ENCODE results near the gene PELI1.

DNA sequence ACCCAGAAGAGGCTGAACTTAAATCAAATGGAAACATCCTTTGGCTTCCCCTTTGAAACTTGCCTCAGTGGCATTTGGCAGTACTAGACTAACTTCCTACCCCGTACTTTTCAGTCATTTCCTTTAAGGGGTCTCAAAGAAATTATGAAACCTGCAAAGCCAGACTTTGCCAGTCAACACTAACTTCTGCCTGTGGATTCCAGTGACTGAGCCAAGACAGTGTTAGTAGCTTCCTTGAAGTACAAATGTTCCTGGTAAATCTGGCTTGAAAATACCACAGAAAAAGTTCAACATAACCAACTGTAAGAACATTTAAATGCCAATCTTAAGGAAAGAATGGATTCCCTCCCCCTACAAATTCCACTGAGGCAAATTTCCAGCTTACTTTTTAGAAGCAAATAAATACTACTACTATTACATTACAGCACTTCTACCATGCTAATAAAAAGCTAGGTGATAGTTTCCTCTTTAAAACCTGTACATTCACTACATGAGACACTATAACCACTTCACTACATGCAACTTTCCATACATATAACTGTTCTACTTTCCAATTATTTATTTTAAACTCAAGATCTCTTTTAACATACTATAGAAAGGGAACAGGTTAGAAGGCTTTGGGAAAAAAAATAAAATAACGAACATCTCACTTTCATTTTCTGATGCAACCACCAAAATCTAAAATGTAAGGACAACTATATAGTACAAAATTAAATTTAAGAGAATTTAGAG lies 2.4 kb downstream of the PELI1 start:
- TF ChIP-seq, protein P1, sequence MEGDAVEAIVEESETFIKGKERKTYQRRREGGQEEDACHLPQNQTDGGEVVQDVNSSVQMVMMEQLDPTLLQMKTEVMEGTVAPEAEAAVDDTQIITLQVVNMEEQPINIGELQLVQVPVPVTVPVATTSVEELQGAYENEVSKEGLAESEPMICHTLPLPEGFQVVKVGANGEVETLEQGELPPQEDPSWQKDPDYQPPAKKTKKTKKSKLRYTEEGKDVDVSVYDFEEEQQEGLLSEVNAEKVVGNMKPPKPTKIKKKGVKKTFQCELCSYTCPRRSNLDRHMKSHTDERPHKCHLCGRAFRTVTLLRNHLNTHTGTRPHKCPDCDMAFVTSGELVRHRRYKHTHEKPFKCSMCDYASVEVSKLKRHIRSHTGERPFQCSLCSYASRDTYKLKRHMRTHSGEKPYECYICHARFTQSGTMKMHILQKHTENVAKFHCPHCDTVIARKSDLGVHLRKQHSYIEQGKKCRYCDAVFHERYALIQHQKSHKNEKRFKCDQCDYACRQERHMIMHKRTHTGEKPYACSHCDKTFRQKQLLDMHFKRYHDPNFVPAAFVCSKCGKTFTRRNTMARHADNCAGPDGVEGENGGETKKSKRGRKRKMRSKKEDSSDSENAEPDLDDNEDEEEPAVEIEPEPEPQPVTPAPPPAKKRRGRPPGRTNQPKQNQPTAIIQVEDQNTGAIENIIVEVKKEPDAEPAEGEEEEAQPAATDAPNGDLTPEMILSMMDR (IDR thresholded peaks at IDR 0.05) = no peak
- TF ChIP-seq EZH2 (IDR thresholded peaks at IDR 0.05) (no peak), EZH2phosphoT487 (IDR thresholded peaks at IDR 0.05) (no peak)

Data from neural progenitor cell (in vitro differentiated cells).